SU-DHL-6 (cell line): ENCODE measurements around the gene HNRNPU.

Source experiments
- H2AFZ ChIP-seq: fragments of 200-600 bp; sonication (generic); 2 replicates; pipeline ENCODE4 v1.6.1; 2014; ENCODE audit warnings: low read depth, mild to moderate bottlenecking, moderate library complexity, mixed read lengths, antibody characterized with exemption, low read length; ENCODE audit not compliant: severe bottlenecking
- H3F3A ChIP-seq: fragments of 200-600 bp; shearing (Covaris generic); 2 replicates; pipeline ENCODE4 v1.6.0; 2016; ENCODE audit warnings: antibody characterized with exemption, mild to moderate bottlenecking; ENCODE audit not compliant: insufficient read depth
- H3K27ac ChIP-seq: fragments of 200-600 bp; sonication (generic); 2 replicates; pipeline ENCODE4 v1.5.1; 2016; ENCODE audit warnings: low read depth, mild to moderate bottlenecking, low read length, moderate library complexity, mixed read lengths
- H3K27me3 ChIP-seq: fragments of 200-600 bp; sonication (generic), shearing (Covaris generic); 2 replicates; pipeline ENCODE4 v1.6.0; 2014; ENCODE audit warnings: mild to moderate bottlenecking, low read length
- H3K36me3 ChIP-seq: fragments of 200-600 bp; sonication (generic); 2 replicates; pipeline ENCODE4 v1.6.1; 2014; ENCODE audit warnings: mild to moderate bottlenecking, low read length, mixed read lengths
- H3K4me2 ChIP-seq: fragments of 300-600, 200-600 bp; shearing (Covaris generic), sonication (generic); 2 replicates; pipeline ENCODE4 v1.6.0; 2014; ENCODE audit warnings: low read length, low read depth, mild to moderate bottlenecking; ENCODE audit not compliant: poor library complexity, severe bottlenecking
- H3K4me3 ChIP-seq: fragments of 200-600 bp; sonication (generic); 2 replicates; pipeline ENCODE4 v1.5.1; 2014; ENCODE audit warnings: antibody characterized with exemption, low read length, mild to moderate bottlenecking, mixed read lengths; ENCODE audit not compliant: insufficient read depth, poor library complexity, severe bottlenecking
- H3K79me2 ChIP-seq: fragments of 200-600 bp; sonication (generic); 2 replicates; pipeline ENCODE4 v1.6.1; 2014; ENCODE audit warnings: mild to moderate bottlenecking, low read length, moderate library complexity; ENCODE audit not compliant: insufficient read depth
- H3K9ac ChIP-seq: fragments of 200-600 bp; sonication (generic); 2 replicates; pipeline ENCODE4 v1.7.0; 2014; ENCODE audit warnings: mild to moderate bottlenecking, low read length
- H3K9me2 ChIP-seq: fragments of 200-600 bp; sonication (generic); replicated peaks from 2 replicates; pipeline ENCODE4 v1.6.1; 2014; ENCODE audit warnings: low read length; ENCODE audit not compliant: insufficient read depth
- H3K9me3 ChIP-seq: fragments of 200-600 bp; sonication (generic); 2 replicates; pipeline ENCODE4 v1.6.1; 2014; ENCODE audit warnings: low read length, mixed read lengths; ENCODE audit not compliant: insufficient read depth
- H4K20me1 ChIP-seq: fragments of 200-600 bp; sonication (generic); 2 replicates; pipeline ENCODE4 v1.6.1; 2014; ENCODE audit warnings: low read depth, mild to moderate bottlenecking, antibody characterized with exemption, low read length, moderate library complexity, mixed read lengths
- EZH2phosphoT487 ChIP-seq: fragments of 200-600 bp; sonication (generic), shearing (Covaris generic); conservative IDR thresholded peaks from 2 replicates; pipeline ENCODE4 v1.6.1; 2018; ENCODE audit warnings: mild to moderate bottlenecking, antibody characterized with exemption, low read length, moderate library complexity, mixed read lengths
- TF ChIP-seq, protein P1 (sequence below): fragments of 200-600 bp; sonication (generic); IDR thresholded peaks from one replicate; pipeline ENCODE4 v1.5.1; 2017; ENCODE audit warnings: antibody characterized with exemption, mild to moderate bottlenecking, low read length, moderate library complexity; ENCODE audit not compliant: insufficient read depth, poor library complexity, severe bottlenecking

Gene HNRNPU

DNA sequence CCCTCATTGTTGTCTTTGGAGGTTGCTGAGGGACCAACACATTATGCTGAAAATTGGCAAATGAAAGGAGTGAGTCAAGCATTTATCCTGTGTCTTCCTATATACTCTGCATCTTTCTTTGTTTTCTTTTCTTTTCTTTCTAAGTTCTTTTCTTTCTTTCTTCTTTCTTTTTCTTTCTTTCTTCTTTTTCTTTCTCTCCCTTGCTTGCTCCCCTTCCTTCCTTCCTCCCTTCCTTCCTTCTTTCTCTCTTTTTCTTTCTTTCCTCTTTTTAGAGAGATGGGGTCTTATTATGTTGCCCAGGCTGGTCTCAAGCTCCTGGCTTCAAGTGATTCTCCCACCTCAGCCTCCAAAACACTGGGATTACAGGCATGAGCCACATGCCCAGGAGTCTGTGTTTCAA lies 57.2 kb downstream of the HNRNPU start:
- no peak overlapping the region for H3K4me3 ChIP-seq
- no peak overlapping the region for H3K4me2 ChIP-seq
- H3F3A ChIP-seq: no peaks in the 10 kb centered on the region
- TF ChIP-seq, protein P1, sequence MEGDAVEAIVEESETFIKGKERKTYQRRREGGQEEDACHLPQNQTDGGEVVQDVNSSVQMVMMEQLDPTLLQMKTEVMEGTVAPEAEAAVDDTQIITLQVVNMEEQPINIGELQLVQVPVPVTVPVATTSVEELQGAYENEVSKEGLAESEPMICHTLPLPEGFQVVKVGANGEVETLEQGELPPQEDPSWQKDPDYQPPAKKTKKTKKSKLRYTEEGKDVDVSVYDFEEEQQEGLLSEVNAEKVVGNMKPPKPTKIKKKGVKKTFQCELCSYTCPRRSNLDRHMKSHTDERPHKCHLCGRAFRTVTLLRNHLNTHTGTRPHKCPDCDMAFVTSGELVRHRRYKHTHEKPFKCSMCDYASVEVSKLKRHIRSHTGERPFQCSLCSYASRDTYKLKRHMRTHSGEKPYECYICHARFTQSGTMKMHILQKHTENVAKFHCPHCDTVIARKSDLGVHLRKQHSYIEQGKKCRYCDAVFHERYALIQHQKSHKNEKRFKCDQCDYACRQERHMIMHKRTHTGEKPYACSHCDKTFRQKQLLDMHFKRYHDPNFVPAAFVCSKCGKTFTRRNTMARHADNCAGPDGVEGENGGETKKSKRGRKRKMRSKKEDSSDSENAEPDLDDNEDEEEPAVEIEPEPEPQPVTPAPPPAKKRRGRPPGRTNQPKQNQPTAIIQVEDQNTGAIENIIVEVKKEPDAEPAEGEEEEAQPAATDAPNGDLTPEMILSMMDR: no peak
- TF ChIP-seq EZH2phosphoT487: no peak
- no peaks in the 10 kb centered on the region for H3K27me3 ChIP-seq
- H4K20me1 ChIP-seq: no peaks in the 10 kb centered on the region
- H3K36me3 ChIP-seq: no peaks in the 10 kb centered on the region
- H3K9me2 ChIP-seq: no peaks in the 10 kb centered on the region
- H3K9ac ChIP-seq: no peak overlapping the region
- no peak overlapping the region for H2AFZ ChIP-seq
- no peaks in the 10 kb centered on the region for H3K9me3 ChIP-seq
- no peaks in the 10 kb centered on the region for H3K79me2 ChIP-seq
- H3K27ac ChIP-seq: no peak overlapping the region

DNA sequence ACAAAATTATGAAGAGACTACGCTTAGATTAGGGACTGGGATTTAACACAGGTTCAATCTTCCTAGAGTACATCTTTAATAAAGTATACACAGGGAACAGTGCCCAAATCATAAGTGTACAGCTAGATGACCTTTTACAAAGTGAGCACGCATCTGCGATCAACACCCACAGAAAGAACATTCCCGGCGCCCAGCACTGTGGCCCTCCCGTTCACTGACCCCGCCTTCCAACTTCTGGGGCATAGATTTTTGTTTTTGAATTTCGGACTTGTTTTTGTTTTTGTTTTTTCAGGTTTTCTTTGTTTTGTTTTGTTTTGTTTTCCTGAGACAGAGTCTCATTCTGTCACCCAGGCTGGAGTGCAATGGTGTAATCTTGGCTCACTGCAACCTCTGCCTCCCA lies 59.5 kb downstream of the HNRNPU start:
- Histone ChIP-seq H3K9me2 (no peaks in the 10 kb centered on the region), H3K9ac (no peak overlapping the region), H3K36me3 (no peaks in the 10 kb centered on the region), H3K4me3 (no peak overlapping the region), H3K79me2 (no peaks in the 10 kb centered on the region), H3K4me2 (no peak overlapping the region), H3K27ac (no peak overlapping the region), H3F3A (no peaks in the 10 kb centered on the region), H3K27me3 (no peaks in the 10 kb centered on the region), H3K9me3 (no peaks in the 10 kb centered on the region), H2AFZ (no peak overlapping the region), H4K20me1 (no peaks in the 10 kb centered on the region)
- no peak for TF ChIP-seq EZH2phosphoT487
- TF ChIP-seq, protein P1: no peak

DNA sequence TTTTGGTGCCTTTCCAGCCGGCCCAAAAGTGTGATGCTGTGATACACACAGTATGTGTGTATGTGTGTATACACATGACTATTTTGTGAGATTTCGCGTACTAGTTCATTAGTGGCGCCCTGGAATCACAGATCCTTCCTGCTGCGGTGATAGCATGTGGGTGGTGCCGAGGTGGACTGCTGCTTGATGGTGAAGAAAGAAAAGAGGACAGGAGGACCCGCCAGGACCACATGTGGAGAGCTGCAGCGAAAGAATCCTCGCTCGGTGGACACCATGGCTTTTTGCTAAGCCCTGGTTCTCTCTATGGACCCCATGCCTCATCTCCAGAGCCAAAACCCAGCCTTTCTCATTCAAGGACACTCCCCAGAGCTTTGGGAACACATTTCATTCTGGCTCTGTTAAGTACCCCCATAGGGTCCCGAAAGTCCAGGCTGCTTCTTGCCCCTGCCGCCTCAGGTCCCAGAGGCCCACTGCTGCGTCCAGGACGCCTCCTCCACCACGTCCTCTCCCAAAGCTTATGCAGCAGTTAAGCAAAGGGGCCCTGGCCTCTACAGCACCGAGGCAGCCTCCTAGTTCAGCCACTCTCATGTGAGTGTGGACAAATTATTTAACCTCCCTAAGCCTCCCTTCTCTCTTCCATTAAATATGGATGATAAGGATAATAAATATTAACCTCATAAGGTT lies 61.6 kb downstream of the HNRNPU start:
- Histone ChIP-seq H3K27me3 (no peaks in the 10 kb centered on the region), H3F3A (no peaks in the 10 kb centered on the region), H3K27ac (no peak overlapping the region), H2AFZ (no peak overlapping the region), H3K9me3 (no peaks in the 10 kb centered on the region), H3K4me2 (no peak overlapping the region), H3K9me2 (no peaks in the 10 kb centered on the region), H4K20me1 (no peaks in the 10 kb centered on the region), H3K36me3 (no peaks in the 10 kb centered on the region), H3K79me2 (no peaks in the 10 kb centered on the region), H3K9ac (no peak overlapping the region), H3K4me3 (no peak overlapping the region)
- TF ChIP-seq, protein P1: no peak
- no peak for TF ChIP-seq EZH2phosphoT487
